HG02938 (cell line): ENCODE measurements around the gene MED31.
"Not testable (repeated sequence)": the region's sequence is repeated elsewhere in the genome, so short reads cannot be mapped to it uniquely, and the experiment has no call there.

Experiments
- ATAC-seq: cut with Tn5 transposase; IDR thresholded peaks from one replicate; pipeline ENCODE4 v1.9.1; 2021; ENCODE audit warnings: mild to moderate bottlenecking, moderate library complexity; ENCODE audit not compliant: unreplicated experiment

MED31 gene

DNA sequence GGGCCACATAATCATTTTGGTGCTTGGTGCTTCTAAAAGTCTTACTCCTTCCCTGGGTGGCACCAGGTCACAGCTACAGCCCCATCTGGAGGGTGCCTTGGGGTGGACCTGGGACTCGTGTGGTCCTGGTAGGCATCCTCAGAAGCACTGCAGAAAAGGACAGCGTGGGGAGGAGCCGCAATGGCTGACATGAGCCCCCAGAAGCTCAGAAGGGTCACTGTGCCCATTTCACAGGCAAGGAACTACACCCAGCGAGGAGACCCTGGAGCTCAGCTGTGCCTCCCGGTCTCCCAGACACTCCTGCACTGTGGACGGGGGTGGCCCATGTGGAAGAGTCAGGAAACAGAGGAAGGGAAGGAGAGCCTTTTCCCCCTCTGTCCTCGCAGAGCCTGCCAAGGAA, 26.5 kb upstream of the MED31 start:
- ATAC-seq: no peak

DNA sequence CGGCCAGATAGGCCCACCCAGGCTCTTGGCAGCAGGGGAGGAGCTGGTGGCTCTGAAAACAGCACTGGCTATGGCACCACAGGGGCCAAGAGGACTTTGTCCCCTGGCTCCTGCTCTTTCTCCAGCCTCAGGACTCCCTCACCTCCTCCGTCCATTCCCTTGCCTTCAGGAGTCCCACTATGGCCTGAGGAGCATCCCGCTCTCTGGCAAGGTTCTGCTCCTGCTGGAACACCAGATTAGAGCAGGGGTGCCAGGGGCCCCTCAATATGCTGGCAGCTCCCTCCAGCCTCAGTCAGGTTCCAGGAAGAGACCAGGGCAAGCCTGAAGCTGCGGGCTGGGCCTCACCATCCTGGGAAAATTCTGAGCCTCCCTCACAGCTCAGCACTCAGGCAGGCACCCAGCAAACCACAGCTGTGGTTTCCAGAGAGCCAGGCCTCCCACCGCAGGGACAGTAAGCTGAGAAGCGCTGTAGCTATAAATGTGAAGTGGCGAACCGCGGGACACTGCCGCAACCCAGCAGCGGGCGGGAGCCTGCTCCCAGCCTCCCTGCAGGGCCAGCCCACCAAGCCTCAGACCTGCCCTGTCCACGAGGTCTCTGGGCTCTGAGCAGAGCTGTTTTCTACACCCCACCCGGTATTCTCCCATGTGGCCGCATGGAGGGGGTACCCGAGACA, 25.9 kb upstream of the MED31 start:
- ATAC-seq: no peak

DNA sequence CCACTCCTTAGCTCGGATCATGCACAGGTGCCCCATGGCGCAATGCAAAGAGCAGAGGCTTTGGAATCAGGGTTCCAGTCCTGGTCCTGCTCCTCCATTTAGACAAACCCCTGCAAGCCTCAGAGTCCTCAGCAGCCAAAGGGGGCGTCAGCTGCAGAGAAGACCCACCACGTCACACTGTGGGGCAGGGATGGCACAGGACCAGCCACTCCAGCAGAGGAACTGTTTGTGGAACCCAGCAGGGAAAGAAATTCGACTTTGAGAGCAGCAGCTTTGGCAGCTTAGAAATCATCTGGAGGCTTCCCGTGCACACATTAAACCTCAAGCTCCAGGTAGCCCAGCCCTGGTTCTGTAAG, 25.4 kb upstream of the MED31 start:
- no peak for ATAC-seq

DNA sequence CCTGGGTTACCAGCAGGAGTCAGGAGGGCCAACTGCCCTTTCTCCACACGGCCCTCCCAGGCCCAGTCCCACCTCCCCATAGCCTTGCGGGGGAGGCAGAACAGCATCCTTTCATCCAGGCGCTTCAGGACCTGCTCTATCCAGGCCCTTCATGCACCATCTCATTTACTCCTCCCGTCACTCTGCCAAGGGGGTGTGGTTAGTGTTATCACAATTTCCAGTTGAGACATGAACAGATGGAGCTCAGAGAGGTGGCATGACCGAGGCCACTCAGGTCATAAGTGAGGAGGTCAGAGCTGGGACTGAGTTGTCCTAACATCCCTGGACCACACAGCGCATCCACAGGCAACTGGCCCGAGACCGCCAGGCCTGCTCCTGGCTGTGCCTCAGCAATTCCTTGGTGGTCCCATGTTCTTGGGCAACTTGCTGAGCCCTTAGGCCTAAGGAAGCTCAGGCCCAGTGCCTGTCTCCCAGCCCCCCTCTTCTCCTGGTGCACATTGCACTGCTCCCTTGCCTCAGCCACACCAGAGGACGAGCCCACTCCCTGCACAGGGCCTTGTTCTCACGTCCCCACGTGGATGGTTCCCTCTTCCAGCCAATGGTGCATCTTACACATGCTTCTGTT, 23.9 kb upstream of the MED31 start:
- no peak for ATAC-seq

DNA sequence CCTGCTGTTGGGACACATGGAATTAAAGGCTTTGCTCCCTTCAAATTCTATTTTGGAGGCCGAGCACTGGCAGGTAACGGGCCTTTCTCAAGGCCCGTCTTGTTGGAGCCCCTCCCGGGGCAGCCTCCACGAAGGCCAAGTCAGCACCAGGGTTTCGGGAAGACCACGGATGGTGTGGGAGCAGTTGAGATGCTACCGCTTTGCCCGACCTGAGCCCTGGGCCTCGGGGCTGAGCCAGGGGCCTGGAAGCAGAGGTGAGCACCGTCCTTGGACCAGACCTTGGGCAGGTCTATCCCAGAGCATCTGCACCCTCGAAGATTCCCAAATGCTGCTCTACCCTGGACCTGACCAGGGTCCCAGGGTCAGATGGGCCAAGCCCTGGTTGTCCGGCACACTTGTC, 23.2 kb upstream of the MED31 start:
- no peak for ATAC-seq

DNA sequence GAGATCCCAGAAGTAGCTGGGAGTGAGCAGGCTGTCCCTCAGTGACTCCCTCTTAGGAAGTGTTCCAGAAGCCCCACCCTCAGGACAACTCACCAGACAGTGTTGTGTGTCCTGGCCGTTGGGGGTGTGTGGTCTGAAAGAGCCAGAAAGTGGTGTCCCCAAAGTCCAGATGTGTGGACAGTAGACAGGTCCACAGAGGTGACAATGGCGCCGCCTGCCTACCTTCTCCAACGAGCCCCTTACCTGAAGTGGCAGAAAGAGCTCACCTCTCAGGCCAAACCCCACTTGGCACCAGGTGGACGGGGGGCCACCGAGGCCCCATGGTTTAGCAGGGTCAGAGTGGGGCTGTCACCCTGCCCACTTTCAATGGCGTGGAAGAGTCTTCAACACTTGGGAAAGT, 20.0 kb upstream of the MED31 start:
- no peak for ATAC-seq

DNA sequence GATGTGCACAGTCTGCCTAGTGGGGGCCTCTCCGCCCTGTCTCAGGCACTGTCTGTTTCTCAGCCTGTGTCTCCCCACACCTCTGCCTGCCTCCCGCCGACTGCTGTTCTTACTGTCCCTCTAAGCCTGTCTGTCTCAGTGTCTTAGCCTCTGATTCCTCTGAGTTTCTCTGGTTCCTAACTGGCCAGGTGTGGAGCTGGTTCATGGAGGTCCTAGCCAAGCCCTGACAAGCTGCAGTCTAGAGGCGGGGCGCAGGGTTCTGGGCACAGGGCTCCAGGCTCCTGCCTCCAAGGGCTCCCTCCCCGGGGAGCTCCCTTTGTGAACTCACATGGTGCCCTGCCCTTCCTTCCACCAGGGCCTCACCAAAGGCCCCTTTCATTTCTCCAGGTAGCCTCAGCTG, 19.6 kb upstream of the MED31 start:
- ATAC-seq: no peak

DNA sequence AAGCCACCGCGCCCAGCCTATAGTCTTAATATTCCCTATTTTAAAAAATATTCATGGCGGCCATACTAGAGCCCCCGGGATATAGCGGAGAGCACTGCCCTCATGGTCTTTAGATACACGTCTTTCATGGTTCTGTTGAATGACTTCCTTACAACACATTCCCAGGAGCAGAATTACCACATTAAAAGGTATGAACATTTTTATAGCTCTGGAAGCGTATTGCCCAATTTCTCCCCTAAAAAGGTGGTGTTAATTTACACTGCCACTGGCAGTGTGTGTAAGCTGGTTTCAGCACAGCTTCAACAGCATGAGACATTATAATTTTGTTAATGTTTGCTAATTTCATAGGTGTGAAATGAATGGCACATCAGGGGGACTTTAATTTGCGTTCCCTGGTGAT, 19.2 kb upstream of the MED31 start:
- ATAC-seq: no peak

DNA sequence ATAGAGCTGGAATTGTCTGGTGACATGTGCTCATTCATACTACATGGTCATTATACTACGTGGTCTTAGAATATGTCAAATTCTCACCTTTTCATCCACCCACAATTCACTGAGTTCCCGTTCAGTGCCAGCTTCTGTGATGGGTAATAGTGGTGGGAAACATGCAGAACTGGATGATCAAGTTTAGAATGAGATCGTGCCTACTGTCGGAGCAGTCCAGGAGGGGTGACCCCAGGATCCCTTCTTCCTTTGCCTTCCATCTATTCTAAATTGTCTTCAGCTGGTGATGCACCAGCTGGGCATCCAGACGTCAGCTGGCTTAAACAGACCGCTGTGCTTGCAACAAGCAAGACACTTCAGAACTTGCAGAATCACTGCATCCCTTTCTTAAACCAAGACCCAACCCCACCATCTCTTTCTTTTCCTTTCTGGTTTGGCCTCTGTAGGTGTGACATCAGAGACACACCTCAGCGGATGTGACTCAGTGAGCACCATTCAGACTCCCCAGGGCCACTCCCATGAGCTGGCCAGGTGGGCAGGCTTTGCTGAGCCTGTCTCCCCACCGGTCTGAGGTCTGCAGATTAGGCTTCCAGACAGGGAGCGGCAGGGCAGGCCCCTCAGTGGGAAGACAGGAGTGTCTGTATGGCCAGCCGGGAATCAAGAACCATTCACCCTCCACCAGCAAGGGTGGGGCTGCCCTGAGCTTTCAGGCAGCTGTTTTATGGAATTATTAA, 18.2 kb upstream of the MED31 start:
- no peak for ATAC-seq

DNA sequence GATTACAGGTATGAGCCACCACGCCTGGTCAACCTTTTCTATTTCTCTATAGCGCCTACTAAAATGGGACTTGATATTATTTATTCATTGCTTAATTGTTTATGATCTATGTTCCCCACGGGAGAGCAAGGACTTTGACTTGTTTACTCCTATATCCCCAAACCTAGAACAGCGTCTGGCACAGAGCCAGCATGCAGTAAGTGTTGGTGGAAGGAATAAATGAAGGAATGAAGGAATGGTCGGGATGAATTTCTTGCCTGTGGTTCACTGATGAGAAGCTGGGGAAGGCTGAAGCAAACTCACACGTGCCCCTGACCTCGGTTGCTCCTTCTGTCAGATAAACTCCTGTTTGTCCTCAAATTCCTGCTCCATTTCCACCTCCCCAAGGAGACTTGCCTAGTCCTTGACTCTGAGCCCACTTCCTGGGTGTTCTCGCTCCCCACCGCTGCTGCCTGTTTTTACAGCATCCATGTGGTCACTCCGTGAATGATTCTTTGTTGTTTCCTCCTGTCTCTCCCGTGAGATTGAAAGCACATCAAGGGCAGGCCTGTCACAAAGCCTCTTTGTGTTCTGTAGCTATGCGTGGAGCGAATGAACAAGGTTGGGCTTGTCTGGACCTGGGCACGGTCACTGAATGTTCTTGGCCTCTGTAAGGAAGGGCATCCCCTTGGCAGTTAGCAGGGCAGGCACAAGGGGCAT, 17.5 kb upstream of the MED31 start:
- no peak for ATAC-seq

DNA sequence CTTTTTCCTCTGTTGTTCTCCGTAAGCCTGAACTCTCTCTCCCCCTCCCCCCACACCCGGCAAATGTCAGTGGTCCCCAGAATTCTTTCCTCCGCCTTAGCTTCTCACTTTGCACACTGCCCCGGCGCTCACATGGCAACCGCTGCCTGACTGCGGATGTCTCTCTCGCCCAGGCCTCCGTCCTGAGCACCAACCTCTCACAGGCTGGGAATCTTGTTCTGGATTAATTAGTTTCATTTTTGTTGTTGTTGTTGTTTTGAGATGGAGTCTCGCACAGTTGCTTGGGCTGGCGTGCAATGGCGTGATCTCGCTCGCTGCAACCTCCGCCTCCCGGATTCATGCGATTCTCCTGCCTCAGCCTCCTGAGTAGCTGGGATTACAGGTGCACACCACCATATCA, 16.8 kb upstream of the MED31 start:
- no peak for ATAC-seq

DNA sequence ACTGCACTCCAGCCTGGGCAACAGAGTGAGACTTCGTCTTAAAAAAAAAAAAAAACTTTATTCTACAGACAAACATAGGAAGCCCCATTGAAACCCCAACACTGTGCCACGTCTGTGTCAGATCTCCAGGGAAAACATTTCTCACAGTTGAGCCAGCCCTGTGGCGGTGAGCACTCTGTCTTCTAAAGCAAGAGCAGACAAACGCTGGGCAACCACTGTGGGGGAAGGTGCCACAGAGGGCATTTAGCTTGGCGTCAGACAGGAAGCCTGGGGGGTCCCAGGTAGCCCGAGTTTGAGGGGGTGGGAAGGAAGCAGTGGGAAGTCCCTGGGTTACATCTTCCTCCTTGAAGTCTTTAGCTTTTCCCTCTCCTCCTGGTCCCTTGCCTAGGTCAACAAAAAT, 16.1 kb upstream of the MED31 start:
- no peak for ATAC-seq

DNA sequence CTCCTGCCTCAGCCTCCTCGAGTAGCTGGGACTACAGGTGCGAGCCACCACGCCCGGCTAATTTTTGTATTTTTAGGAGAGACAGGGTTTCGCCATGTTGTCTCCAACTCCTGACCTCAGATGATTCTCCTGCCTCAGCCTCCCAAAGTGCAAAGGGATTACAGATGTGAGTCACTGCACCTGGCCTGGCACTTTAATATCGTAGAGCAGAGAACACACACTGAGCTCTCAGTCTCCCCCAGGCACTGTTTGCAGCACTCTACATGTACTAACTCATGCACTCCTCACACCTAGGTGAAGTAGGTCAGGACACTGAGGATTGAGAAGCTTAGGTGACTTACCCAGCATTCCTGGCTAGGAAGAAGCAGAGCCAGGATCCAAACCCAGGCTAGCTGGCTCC, 15.2 kb upstream of the MED31 start:
- no peak for ATAC-seq

DNA sequence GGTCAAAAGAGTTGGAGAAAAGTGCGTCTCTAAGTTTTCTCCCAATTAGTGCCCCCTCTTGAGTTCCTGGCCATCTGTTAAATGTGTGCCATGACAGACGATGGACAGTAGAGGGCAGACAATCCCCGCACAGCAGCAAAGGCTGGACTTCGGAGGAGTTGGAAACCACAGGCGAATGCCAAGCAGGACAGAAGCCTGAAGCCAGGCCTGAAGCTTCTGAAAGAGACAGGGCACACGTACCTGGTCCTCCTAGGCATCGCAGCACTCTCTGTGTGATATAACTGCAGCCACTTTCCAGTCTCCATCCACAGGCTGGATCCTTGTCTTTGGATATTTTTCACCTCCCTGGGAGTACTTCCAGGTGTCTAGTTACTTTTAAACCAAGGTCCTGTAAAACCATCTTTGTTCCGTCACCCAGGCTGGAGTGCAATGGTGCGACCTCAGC, 14.7 kb upstream of the MED31 start:
- no peak for ATAC-seq

DNA sequence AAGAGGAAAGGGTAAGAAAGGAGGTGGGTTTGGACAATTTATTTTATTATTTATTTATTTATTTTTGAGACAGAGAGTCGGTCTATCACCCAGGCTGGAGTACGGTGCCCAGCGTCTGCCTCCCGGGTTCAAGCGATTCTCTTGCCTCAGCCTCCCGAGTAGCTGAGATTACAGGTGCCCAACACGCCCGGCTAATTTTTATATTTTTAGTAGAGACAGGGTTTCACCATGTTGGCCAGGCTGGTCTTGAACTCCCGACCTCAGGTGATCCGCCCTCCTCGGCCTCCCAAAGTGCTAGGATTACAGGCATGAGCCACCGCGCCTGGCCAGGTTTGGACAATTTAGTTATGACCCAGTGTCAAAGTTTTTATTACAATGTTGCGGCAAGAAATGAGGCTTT, 11.8 kb upstream of the MED31 start:
- not testable (repeated sequence) for ATAC-seq

DNA sequence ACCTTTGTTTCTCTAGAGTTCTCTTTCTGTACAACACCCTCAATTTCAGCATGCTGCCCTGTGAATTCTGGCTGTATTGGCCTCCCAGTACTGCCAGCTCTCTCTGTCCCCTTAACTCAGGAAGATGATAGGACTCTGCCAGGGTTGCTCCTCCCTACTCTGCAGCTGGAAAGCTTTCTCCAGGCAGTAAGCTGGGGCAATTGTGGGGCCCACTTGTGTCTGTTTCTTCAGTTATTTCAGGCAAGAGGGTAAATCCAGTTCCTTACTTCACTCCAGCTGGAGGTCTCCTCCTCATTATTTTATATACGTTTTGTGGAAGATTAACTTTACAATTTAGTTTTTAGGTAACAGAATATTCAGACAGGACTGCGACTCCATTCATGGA, 10.1 kb upstream of the MED31 start:
- no peak for ATAC-seq

DNA sequence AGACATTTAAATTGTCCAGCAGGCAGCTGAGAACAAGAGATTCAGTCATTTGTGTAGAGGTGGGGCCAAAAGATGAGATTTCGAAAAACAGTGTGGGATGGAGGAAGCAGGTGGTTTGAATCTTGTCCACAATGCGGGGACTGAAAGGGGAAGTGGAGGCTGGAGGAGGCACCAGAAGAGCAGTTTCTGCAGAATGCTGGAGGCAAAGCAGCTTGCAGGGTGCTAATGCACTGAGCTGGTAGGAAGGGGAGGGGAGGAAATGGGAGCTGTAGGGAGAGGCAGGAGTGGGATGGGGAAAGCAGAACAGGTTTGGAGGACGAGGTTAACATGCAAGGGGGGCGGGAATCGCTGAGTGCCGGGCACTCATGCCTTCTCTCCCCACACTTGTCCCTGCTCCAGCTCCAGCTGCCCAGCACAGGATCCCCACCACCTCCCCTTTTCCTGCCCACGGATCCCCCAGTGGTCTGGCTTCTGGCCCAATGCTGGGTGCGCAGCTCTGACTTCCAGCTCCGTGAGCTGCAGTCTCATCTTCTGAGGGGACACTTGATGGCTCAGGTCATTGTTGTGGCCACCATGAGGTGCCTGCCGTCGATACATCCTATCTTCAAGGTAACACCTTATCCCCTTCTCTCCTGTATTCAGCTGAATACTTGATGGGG, 9.5 kb upstream of the MED31 start:
- ATAC-seq: peak; percentile 57

DNA sequence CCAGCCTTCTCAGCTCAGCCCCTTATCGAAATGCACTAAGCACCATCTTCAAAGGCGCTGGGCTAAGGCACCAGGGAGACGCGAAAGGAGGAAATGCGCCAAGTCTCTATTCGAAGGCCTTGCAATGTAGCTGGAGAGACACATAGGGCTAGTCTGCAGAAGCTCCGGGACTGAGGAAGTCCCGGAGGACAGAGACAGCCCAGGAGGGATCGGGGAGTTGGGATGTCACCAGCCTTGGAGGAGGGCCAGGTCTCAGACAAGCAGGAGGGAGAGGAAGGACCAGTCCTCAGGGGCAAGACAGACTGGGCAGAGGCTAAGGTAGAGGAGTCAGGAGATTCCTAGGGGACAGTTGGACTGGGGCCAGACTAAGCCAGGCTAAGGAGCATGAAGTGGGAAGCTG, 8.7 kb upstream of the MED31 start:
- no peak for ATAC-seq

DNA sequence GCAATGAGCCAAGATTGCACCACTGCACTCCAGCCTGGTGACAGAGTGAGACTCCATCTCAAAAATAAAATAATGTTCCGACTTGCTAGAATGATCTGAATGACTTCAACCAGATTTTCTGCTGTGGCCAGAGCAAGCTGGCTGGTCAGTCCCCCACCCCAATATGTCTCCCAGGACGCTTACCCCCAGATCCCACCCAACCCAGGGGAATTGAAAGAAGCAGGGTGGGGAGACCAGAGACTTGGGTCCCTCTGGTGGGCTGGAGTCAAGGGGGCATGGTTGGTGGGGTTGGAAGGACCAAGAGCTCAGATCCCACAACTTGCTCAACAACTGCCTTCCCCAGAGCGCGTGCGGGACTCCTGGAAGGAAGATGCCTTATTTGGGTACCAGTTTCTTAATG, 7.0 kb upstream of the MED31 start:
- not testable (repeated sequence) for ATAC-seq

DNA sequence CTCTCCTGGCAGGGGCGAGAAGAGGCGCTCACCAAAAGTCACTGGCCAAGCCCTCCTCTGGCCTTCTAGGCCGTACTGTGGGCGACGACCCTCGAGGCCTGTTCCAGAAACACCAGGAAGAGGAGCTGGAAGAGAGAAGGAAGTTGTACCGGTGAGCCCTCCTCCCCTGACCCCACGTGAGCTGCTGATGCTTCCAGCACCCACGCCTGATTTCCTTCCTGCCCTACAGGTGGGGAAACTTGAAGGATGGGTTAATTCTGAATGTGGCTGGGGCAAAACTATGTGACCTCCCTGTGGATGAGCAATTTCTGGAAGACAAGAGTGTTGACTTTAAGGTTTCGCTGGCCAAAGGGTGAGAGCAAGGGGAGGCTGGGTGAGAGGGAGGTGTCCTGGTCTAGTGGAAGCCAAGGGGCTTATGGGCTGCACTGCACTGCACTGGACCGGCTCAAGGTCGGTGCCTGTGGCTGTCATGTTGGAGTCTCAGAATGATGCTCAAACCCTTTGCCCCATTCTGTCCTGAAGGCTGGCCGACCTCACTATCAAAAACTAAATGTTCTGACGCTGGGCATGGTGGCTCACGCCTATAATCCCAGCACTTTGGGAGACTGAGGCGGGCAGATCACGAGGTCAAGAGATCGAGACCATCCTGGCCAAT, 6.4 kb upstream of the MED31 start:
- ATAC-seq: no peak
